Left hindlimb (tissue), 1 donor: ENCODE data around the gene KLRF2.

Experiments used
- DNase-seq: peaks from one replicate; pipeline ENCODE4 v3.0.0-alpha.2; 2018

The KLRF2 gene

GRCh38 chr12:9940375-9940774 is 59.1 kb downstream of the KLRF2 start:
- DNase-seq = no peak

GRCh38 chr12:9941838-9942237 is 60.5 kb downstream of the KLRF2 start:
- no peak for DNase-seq

- DNase-seq = peak; percentile 29
Measured at GRCh38 chr12:9943240-9943639, 62.0 kb downstream of the KLRF2 start.

GRCh38 chr12:9944391-9944790 is 63.1 kb downstream of the KLRF2 start:
- DNase-seq = no peak
